ENCODE measurements around the gene PFN1. TPM values are rescaled to one million over a fixed set of nuclear protein-coding genes. Genes with fewer than 3 reads are reported as not detected.

PFN1 gene
- polyA plus RNA-seq, 1 donor from 2014 or later: 145 TPM

DNA sequence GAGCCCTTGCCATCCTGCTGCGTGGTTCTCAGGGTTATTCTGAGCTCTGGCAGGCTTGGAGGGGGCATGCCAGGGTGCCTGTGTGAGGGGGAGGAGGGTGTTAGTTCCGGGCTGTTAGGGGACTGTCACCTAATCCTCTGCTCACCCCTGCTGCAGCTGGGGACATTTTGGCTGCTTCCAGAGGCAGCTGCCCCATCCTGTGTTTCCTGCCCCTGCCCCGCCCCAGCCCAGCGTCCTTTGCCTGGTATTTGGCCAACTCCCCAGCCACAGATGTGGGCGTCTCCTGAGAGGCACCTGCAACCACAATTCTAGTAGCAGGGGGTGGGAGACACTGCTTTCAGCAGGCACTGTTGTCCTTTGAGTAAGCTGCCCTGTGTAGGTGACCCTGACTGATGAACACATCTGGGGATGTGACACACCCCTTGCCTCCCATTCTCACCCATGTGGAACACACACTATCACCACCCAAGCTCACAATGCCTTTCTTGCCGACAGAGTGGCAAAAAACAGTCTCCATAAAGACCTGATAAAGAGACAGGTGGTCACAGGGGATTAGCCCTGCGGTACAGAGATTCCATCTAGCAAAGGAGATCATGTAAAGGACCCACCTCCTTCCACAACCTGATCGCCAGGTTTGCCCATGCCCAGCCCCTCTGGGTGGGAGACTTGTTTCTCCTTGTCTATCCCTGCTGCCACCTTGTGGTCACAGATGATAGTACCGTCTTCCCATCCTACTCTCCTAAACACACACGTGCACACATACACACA is 45.1 kb downstream of the PFN1 start, which contains the start of gene CHRNE:
Gene CHRNE, minus strand, starts transcription at position 48 of the 768 bp plus-strand sequence. Its CDS starts 35 bp downstream, at position 13.
- H3K36me3 ChIP-seq (ENCODE audit: insufficient read depth, low read length): no peaks in the 10 kb centered on the region
- no peak within 1 kb of the TSS for H3K27ac ChIP-seq (ENCODE audit: low read length)
- H3K27me3 ChIP-seq (ENCODE audit: insufficient read depth, low read depth, low read length): no peaks in the 10 kb centered on the region
- H3K4me3 ChIP-seq (ENCODE audit: low read length): no peak within 1 kb of the TSS
- no peaks in the 10 kb centered on the region for H3K79me2 ChIP-seq (replicated peaks; ENCODE audit: insufficient read depth, low read length)
- no peaks in the 10 kb centered on the region for H4K20me1 ChIP-seq (ENCODE audit: insufficient read depth)
- H3F3A ChIP-seq (ENCODE audit: insufficient read depth, low read length, poor library complexity, severe bottlenecking): no peaks in the 10 kb centered on the region
- TF ChIP-seq SMC3 (conservative IDR thresholded peaks at IDR 0.05; ENCODE audit: poor library complexity) (peak; percentile 76), EZH2 (IDR thresholded peaks at IDR 0.05; ENCODE audit: borderline replicate concordance, insufficient read depth, low read length, poor library complexity, severe bottlenecking) (no peak), MXI1 (conservative IDR thresholded peaks at IDR 0.05; ENCODE audit: poor library complexity, severe bottlenecking) (no peak), EP300 (conservative IDR thresholded peaks at IDR 0.05; ENCODE audit: poor library complexity, severe bottlenecking) (no peak), RAD21 (conservative IDR thresholded peaks at IDR 0.05) (peak; percentile 71), POLR2AphosphoS5 (IDR thresholded peaks at IDR 0.05) (no peak)
- TF ChIP-seq, protein P1, sequence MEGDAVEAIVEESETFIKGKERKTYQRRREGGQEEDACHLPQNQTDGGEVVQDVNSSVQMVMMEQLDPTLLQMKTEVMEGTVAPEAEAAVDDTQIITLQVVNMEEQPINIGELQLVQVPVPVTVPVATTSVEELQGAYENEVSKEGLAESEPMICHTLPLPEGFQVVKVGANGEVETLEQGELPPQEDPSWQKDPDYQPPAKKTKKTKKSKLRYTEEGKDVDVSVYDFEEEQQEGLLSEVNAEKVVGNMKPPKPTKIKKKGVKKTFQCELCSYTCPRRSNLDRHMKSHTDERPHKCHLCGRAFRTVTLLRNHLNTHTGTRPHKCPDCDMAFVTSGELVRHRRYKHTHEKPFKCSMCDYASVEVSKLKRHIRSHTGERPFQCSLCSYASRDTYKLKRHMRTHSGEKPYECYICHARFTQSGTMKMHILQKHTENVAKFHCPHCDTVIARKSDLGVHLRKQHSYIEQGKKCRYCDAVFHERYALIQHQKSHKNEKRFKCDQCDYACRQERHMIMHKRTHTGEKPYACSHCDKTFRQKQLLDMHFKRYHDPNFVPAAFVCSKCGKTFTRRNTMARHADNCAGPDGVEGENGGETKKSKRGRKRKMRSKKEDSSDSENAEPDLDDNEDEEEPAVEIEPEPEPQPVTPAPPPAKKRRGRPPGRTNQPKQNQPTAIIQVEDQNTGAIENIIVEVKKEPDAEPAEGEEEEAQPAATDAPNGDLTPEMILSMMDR (IDR thresholded peaks at IDR 0.05; ENCODE audit: poor library complexity, severe bottlenecking): peak; percentile 86
- H3K9ac ChIP-seq (ENCODE audit: low read length): no peak within 1 kb of the TSS
- no peaks in the 10 kb centered on the region for H3K9me2 ChIP-seq (ENCODE audit: insufficient read depth, low read length)
- H2AFZ ChIP-seq (ENCODE audit: low read depth, low read length): no peak within 1 kb of the TSS
- no peaks in the 10 kb centered on the region for H3K9me3 ChIP-seq (ENCODE audit: low read length)
- no peak within 1 kb of the TSS for H3K4me2 ChIP-seq (ENCODE audit: low read length)

DNA sequence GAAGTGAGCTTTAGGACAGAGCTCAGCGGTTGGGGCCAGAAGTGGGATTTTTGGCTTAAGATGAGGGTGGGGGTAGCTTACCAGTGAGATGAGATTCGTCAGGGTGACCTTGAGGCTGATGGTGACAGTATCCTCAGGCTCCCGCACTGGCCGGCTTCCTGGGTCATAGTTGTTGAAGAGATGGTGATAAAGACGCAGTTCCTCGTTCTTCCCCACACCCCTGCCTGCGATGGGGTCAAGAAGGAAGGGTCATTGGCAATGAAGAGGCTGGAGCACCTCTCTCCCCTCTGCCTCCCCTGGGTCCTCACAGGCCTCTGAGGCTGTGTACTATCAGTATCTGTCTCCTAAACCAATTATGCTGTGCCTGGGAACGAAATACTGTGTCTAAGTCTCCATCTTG is 45.8 kb downstream of the PFN1 start:
- Histone ChIP-seq H3K27me3 (ENCODE audit: insufficient read depth, low read depth, low read length) (no peaks in the 10 kb centered on the region), H3K79me2 (replicated peaks; ENCODE audit: insufficient read depth, low read length) (no peaks in the 10 kb centered on the region), H3K27ac (ENCODE audit: low read length) (no peak overlapping the region), H3K4me3 (ENCODE audit: low read length) (no peak overlapping the region), H3K4me2 (ENCODE audit: low read length) (no peak overlapping the region), H3F3A (ENCODE audit: insufficient read depth, low read length, poor library complexity, severe bottlenecking) (no peaks in the 10 kb centered on the region), H3K9me2 (ENCODE audit: insufficient read depth, low read length) (no peaks in the 10 kb centered on the region), H2AFZ (ENCODE audit: low read depth, low read length) (no peak overlapping the region), H3K9ac (ENCODE audit: low read length) (no peak overlapping the region), H3K36me3 (ENCODE audit: insufficient read depth, low read length) (no peaks in the 10 kb centered on the region), H4K20me1 (ENCODE audit: insufficient read depth) (no peaks in the 10 kb centered on the region), H3K9me3 (ENCODE audit: low read length) (no peaks in the 10 kb centered on the region)
- no peak for TF ChIP-seq MXI1 (conservative IDR thresholded peaks at IDR 0.05; ENCODE audit: poor library complexity, severe bottlenecking)
- TF ChIP-seq, protein P2, sequence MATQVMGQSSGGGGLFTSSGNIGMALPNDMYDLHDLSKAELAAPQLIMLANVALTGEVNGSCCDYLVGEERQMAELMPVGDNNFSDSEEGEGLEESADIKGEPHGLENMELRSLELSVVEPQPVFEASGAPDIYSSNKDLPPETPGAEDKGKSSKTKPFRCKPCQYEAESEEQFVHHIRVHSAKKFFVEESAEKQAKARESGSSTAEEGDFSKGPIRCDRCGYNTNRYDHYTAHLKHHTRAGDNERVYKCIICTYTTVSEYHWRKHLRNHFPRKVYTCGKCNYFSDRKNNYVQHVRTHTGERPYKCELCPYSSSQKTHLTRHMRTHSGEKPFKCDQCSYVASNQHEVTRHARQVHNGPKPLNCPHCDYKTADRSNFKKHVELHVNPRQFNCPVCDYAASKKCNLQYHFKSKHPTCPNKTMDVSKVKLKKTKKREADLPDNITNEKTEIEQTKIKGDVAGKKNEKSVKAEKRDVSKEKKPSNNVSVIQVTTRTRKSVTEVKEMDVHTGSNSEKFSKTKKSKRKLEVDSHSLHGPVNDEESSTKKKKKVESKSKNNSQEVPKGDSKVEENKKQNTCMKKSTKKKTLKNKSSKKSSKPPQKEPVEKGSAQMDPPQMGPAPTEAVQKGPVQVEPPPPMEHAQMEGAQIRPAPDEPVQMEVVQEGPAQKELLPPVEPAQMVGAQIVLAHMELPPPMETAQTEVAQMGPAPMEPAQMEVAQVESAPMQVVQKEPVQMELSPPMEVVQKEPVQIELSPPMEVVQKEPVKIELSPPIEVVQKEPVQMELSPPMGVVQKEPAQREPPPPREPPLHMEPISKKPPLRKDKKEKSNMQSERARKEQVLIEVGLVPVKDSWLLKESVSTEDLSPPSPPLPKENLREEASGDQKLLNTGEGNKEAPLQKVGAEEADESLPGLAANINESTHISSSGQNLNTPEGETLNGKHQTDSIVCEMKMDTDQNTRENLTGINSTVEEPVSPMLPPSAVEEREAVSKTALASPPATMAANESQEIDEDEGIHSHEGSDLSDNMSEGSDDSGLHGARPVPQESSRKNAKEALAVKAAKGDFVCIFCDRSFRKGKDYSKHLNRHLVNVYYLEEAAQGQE (IDR thresholded peaks at IDR 0.05; ENCODE audit: borderline replicate concordance): no peak
- TF ChIP-seq POLR2AphosphoS5 (IDR thresholded peaks at IDR 0.05): no peak
- no peak for TF ChIP-seq TAF1 (IDR thresholded peaks at IDR 0.05; ENCODE audit: low read depth)
- TF ChIP-seq, protein P1 (IDR thresholded peaks at IDR 0.05; ENCODE audit: poor library complexity, severe bottlenecking): no peak
- TF ChIP-seq EP300 (conservative IDR thresholded peaks at IDR 0.05; ENCODE audit: poor library complexity, severe bottlenecking): no peak
- no peak for TF ChIP-seq SMC3 (conservative IDR thresholded peaks at IDR 0.05; ENCODE audit: poor library complexity)
